ENCODE data around the gene TLL1.

TLL1 gene

DNA sequence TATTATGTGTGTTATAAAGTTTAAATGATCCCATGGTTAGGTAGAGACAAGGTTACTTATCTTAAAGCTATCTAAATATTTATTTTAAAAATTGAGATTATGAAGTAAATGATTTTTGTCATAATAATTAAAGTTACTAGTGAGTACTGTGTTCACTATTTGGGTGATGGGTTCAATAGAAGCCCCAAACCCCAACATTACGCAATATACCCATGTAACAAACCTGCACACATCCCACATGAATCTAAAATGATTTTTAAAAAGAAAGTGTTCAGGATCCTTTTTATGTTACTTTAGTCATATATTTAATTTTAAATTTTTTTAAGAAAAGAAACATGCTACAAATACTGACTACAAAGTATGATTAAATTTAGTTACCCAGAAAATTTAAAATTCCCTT is 193.9 kb downstream of the TLL1 start:
- DNase-seq = no peak

DNA sequence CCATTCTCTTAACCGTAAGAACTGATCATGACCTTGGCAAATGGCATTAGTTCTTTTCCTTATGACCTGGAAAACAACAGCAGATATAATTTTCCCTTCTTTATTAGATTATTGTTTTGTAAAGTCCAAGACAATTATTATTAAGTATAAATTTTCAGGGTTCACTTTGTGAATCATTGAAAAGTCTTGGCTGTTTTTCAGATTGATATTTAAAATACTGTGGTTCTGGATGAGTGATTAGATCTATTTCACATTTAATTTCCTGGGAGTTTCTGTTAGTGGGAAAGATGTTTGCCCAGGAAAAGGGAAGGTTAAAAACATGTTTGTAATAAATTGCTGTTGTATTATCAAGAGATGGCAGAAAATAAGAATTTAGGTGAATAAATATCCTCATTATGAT is 194.9 kb downstream of the TLL1 start:
- no peak for DNase-seq

DNA sequence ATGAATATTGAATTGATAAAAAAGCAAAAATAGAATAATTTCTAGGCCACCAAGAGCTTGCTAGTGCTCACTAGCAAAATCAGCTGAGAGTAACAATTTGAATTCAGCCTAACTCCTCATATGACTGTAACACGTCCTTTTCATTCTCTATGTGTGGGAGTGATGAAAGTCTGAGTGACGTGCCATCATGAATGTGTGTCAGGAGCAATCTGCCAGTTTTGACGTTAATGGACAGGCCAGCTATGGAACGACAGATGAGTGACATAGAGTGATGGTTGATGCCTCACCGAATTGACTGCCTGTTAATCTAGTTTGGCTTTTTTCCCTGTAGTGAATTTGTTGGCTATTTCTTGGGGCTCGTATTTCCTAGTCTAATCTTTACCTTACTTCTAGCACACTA is 200.7 kb downstream of the TLL1 start:
- DNase-seq = no peak

DNA sequence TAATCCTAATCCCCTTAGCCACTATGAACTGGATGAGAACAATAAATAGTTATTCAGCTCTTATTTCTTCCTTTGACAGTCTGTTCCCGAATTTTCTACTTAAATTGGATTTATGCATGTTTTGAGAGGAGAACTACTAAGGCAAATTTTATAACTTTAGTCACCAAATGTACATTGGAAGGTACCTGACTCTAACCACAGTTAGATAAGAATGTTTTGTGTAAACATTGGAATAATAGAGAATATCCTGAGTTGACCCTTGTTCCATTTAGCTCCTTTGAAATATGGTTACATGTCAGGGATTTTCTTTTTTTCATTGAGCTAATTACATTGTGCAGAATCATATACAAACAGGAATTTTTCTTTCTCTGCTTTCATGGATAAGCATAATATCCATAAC is 202.6 kb downstream of the TLL1 start:
- DNase-seq = no peak

DNA sequence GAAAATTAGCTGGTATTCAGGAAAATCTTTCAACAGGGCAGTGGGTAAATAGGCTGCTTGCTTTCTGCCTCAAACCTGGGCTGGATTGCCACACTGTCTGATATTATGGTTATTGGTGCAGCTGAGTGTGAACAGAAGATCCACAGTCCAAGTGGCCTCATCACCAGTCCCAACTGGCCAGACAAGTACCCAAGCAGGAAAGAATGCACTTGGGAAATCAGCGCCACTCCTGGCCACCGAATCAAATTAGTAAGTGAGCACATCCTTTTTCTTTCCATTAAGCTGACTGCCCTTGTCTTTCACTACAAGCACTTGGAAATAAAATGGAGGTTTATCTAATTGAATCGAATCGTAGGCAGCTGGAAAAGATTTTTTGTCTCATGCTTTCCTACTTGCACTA is 204.7 kb downstream of the TLL1 start:
- DNase-seq = no peak

DNA sequence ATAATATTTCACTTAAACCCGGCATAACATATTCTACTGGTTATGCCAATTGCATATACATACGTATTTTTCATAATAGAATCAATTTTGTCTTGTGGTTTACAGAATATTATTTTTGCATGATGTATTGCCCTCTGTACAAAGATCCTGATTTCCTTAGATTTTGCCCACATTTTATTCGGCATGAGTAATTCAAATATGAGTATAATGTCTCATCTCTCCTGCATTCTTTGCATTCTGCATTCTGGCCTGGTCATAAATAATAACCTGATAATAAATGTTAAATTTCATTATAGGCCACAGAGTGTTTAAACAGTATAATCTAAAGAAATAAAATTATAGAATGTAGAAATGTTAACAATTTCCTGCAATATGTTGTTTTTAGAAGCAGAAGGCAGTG is 205.3 kb downstream of the TLL1 start:
- no peak for DNase-seq

DNA sequence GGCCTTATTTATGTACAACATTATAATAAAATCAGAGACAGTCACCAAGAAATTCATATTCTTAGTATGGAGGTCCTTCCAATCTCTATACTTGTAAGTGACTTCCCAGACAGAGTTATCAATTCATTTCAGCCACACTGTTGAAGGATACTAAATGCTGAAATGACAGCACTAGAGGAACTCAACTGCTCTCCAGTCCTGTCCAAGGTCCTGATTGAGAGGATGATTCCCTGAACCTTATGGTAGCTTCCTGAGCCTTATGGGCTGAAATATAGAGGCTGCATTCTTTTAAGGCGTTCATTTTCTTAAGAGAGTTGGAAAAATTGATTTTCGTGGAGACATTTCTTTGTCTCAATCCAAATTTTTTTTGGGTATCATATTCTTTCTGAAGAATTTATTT is 205.9 kb downstream of the TLL1 start:
- no peak for DNase-seq

DNA sequence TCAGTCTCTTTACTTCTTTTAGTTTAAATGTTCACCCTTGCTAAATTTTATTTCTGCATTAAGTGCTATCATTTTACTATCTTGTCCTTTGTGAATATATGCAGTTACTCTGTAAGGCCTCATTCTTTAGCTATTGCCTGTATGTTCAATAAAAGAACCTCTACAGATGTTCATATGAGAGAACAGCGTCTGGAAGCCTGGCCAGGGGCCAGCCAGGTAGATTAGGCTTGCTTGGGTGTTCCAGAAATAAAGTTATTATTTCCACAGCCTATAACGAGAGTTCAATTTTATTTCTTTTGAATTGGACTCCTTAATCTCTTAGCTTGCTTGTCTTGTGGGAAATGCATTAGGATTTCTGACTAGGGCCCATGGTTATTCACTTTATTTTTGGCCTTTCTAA is 214.5 kb downstream of the TLL1 start:
- DNase-seq = no peak

DNA sequence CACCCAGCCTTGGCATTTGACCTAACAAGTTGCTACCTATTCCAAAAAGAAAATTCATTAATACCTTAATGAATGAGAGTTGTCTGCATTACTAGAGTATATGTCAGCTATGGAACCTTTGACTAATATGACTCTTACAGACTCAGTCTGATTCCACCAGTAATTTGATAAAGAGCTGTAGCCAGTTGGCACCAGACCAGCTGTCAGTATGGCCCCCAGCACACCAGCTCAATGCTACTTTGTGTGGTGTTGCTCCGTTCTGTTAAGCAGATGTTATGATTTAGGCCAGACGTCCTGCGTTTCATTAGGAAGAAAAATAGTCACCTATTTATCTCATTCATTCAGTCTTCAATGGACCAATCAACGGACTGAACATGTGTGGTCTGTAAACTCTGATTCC is 215.5 kb downstream of the TLL1 start:
- no peak for DNase-seq

DNA sequence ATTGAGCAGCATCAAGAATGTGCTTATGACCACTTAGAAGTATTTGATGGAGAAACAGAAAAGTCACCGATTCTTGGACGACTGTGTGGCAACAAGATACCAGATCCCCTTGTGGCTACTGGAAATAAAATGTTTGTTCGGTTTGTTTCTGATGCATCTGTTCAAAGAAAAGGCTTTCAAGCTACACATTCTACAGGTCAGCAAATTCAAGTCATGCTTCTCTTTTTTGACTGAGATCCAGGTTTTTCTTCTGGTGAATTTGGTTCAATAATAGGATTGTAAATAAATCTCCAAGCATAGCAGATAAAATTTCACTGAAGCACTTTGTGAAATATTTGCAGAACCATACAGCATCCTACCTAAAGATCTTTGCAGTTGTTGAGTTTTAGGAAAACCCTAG is 218.1 kb downstream of the TLL1 start:
- no peak for DNase-seq

DNA sequence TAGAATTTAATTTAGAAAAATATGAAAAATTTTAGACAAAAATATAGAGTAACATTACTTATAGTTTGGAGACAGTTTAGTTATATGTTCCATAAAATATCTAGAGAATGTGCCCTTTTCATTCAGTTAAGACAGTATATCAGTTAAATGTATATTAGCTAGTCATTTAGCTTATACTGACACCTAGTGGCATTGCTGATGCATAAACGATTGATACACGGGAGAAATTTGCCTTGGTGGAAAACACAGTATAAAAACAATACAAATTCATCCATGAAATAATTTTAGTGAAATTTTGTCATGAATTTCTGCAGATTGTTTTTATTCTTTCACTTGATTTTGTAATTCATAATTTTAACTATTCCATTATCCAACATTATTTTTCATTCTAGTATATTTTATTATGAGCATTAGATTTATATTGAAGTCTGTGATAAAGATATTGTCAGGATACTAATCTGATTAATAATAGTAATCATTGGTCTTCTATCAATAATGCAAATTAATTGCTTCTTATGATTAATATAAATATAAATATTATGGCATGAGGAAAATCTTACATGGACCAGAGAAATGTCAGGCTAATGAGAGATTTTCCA is 219.0 kb downstream of the TLL1 start:
- DNase-seq = no peak

DNA sequence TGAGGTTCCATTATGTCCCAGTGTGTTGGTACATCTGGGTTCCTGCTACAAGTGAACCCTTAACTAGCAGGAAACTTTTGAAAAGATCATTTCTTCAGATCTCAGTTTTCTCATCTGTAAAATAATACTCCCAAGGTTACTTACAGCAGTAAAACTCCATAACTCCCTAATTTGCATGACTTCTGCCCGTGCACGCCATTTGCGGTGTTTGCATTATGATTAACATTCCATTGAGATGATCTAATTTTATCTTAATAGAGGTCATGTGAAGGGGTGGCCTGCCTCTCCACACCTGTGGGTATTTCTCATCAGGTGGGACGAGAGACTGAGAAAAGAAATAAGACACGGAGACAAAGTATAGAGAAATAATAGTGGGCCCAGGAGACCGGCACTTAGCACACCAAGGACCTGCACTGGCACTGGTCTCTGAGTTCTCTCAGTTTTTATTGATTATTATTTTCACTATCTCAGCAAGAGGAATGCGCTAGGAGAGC is 219.8 kb downstream of the TLL1 start:
- no peak for DNase-seq

DNA sequence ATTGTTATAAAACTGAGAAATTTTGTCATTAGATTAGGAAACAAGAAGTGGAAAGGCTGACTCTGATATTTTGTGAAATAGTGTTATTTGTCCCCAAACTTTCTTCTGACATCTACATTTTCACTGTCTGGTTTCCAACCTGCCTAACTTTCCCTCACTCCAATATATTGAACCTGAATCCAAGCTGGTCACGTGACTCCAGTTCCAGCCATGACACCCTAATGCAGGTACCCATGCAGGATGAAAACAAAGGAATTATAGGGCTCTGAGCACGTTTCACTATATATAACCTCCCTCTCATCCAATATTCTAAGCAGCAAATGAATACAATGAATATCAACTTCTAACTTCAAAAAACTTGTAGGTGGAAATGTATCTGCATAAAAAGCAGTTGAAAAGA is 231.6 kb downstream of the TLL1 start:
- no peak for DNase-seq

DNA sequence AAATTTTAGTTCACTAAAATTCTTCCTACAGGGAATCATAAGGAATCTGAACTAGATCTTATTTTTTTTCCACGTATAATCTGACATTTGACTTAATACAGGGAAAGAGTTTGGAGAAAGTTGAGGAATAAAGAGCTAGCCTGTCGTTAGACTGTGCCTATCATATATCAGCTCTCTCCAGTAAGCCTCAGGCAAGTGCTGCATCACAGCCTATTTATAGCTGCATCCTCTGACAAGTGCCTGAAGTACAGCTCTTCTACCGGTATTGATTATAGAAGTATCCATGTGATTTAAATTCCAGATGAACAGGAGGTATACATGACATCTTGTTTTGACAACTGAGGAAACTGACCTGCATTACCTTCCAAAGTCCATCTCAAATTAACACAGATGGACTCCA is 248.9 kb downstream of the TLL1 start:
- no peak for DNase-seq

DNA sequence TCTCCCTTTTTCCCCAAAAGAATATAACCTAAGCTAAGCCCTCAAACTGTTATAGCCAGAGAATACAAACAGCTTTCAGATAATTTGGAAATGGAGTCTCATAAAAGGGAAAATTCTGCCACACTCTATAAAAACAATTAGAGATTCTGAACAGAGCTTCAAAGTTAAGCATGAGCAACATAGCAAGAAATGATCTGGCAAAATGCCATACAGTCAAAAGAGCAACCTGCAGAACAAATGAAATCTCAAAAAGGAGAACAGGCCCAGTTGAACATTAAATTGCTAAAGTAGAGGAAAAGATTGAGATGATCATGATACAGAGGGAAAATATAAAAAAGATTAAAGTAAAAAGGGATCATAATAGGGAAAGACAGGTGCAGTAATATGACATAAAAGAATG is 250.5 kb downstream of the TLL1 start:
- DNase-seq = no peak

DNA sequence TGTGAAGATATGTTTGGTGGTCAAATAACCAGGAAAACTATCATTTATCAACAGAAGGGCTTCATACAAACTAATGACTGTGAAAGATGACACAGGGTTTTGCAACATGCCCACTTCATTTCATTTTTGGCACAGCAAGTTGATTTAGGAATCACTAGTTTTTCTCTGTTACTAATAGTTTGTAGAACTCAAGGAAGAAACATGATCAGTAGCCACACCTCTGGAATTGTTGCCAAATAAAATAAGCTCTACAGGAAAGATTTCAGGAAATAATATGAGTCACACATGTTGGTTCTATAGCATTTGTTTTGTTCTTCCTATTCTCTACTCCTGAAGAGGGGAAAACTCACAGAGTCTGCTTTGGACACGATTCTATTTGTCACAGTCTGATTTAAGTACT is 255.4 kb downstream of the TLL1 start:
- DNase-seq = no peak

DNA sequence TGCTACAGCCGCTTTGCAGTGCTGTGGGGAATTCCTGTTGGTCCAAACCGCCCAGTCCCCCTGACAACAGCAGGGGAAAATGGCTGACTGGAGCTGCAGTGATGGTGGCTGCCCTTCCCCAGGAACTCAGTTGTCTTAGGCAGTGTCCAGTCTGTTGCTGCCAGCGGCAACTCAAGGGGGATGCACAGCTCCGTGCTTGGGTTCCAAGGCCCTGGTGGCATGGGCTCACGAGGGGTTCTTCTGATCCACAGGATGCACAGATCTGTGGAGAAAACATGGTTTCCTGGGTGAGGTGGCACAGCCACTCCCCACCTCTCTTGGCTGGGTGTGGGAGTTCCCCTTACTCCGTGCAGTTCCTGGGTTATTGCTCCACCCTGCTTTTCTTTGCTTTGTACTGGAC is 261.2 kb downstream of the TLL1 start:
- no peak for DNase-seq

DNA sequence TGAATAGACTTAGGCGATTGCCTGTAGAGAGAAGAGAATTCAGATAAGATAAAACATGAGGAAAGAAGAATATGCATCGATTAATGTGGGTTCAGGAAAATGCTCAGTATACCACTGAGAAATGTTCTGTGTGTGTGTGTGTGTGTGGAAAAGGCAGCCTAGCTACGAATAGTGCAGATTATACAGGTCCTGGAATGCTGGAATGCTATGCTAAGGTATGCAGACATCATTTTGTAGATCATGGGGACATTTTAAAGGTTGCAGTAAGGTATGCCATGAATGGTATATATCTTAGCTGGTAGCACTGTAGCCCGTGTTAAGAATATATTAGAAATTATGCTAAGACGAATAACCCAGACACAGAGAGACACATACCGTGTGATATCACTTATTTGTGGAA is 267.9 kb downstream of the TLL1 start:
- no peak for DNase-seq

DNA sequence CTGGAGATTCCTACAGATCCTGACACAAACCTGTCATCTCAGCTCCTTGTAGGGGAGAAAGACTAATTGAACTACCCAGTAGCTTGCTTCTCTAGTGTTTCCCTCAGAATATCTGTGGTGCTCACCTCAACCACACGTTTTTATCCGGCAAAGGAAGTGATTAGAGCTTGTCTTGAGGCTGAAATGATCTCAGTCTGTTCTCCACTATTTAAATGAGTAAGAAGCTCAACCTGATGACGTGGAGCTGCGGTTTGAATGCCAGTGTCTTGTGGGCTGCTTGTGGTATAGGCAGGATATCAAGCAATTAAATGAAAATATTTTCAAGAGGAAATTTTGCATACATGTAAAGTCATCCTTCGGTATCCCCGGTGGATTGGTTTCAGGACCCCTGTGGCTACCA is 270.2 kb downstream of the TLL1 start:
- no peak for DNase-seq

DNA sequence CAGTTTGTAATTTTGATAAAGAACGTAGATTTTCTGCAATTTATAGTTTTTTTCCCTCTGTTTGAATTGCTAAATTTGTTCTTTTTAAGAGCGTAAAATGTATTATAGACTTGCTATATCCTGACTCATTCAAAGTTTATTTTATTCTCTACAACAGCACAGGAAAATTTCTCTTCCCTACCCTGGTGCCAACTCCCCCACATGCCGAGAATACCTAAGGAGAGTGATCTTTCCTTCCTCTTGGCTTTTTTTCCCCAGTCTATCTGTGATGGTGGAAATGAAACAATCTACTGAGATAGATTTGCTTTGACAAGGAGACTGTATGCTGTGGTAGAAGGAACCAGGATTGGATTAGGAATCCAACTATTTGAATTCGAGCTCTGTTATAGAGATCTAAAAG is 271.6 kb downstream of the TLL1 start:
- DNase-seq = no peak

DNA sequence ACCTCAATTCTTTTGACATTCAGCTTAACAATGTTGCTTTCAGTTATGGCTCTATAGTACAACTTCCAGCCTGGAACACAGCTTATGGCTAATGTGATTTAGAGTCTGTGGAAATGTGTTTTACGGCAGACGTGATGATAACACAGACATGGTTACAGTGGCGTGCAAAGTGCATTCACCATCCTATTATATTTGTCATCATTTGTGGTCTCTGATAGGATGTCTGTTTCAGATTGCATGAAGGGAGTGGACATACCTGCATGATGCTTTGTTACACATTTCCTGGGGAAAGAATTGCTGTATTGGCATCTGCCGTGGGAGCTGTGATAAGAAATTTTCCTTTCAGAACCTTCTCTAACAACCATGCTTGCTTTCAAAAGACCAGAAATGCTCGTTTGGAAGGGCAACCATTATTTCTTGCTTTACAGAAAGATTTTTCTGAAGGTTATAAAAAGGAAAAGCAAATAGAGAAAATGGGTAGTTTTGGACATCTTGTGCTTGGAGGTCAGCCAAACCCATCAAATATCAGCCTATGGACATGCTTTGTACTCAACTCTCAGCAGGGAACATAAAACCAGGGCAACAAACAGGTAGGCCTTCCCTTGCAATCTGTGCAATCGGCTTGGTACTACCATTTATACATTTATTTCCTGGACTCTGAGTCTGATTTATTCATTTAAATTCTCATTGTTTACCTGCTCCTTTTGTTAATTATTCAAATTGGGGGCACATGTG is 273.9 kb downstream of the TLL1 start:
- DNase-seq = no peak
